WTC11 (cell line): ENCODE measurements around the gene NEDD8. TPM values are rescaled to one million over a fixed set of nuclear protein-coding genes. Genes with fewer than 3 reads are reported as not detected.

Experiments used
- ATAC-seq: fragments of 200-7000 bp; cut with Tn5 transposase; 2 replicates; pipeline ENCODE4 v1.10.0; 2021; ENCODE audit warnings: mild to moderate bottlenecking, moderate library complexity
- CTCF ChIA-PET: fragments of 300-600 bp; sonication (Branson Sonifier 250); formaldehyde crosslinking; loops from one replicate; lab custom pipeline; 2021; ENCODE audit warnings: antibody characterized with exemption; lab: Charles Lee
- POLR2A ChIA-PET: fragments of 350-600 bp; sonication (Branson Sonifier 250); formaldehyde crosslinking; loops from one replicate; lab custom pipeline; 2021; ENCODE audit warnings: antibody characterized with exemption; lab: Charles Lee
- DNase-seq: peaks from one replicate; pipeline ENCODE4 v3.0.0; 2021; ENCODE audit warnings: low spot score
- H3K27ac Mint-ChIP-seq: 2 replicates; pipeline ENCODE4 v1.8.0; 2021; ENCODE audit warnings: mixed read lengths
- H3K27me3 Mint-ChIP-seq: 2 replicates; pipeline ENCODE4 v1.8.0; 2021; ENCODE audit warnings: low read depth, mild to moderate bottlenecking, moderate library complexity, mixed read lengths
- H3K36me3 Mint-ChIP-seq: 2 replicates; pipeline ENCODE4 v1.8.0; 2021; ENCODE audit warnings: mixed read lengths
- H3K4me1 Mint-ChIP-seq: 2 replicates; pipeline ENCODE4 v1.8.0; 2022; ENCODE audit warnings: mixed read lengths
- H3K4me3 Mint-ChIP-seq: 2 replicates; pipeline ENCODE4 v1.8.0; 2021; ENCODE audit warnings: mild to moderate bottlenecking, moderate library complexity, mixed read lengths
- H3K9me3 Mint-ChIP-seq: 2 replicates; pipeline ENCODE4 v1.8.0; 2021; ENCODE audit warnings: mixed read lengths
- CBFB ChIP-seq: sonication (generic); formaldehyde crosslinking; IDR thresholded peaks from 2 replicates; pipeline ENCODE4 v1.8.1; 2022; ENCODE audit warnings: mild to moderate bottlenecking, low read depth, missing genetic modification reagents
- CREB1 ChIP-seq: sonication (generic); formaldehyde crosslinking; IDR thresholded peaks from 2 replicates; pipeline ENCODE4 v1.8.0; 2023; ENCODE audit warnings: mild to moderate bottlenecking, missing genetic modification reagents
- FOXJ3 ChIP-seq: sonication (generic); formaldehyde crosslinking; IDR thresholded peaks from 2 replicates; pipeline ENCODE4 v1.9.0; 2021; ENCODE audit warnings: missing genetic modification reagents, mild to moderate bottlenecking, borderline replicate concordance
- HMGA2 ChIP-seq: fragments of 250-450 bp; sonication (Bioruptor Pico); IDR thresholded peaks from 2 replicates; pipeline ENCODE4 v1.4.0; 2021; ENCODE audit warnings: mild to moderate bottlenecking, moderate library complexity
- JAZF1 ChIP-seq: fragments of 250-450 bp; sonication (Bioruptor Pico); IDR thresholded peaks from 2 replicates; pipeline ENCODE4 v1.9.0; 2021; ENCODE audit warnings: moderate library complexity, mild to moderate bottlenecking, inconsistent platforms
- MXD4 ChIP-seq: fragments of 250-450 bp; sonication (Bioruptor Pico); IDR thresholded peaks from 2 replicates; pipeline ENCODE4 v1.8.0; 2021; ENCODE audit warnings: mild to moderate bottlenecking, moderate library complexity, borderline replicate concordance
- NFE2L1 ChIP-seq: sonication (generic); formaldehyde crosslinking; IDR thresholded peaks from 2 replicates; pipeline ENCODE4 v1.8.1; 2023; ENCODE audit warnings: missing genetic modification reagents
- SMAD4 ChIP-seq: sonication (generic); formaldehyde crosslinking; IDR thresholded peaks from 2 replicates; pipeline ENCODE4 v1.8.0; 2022; ENCODE audit warnings: mild to moderate bottlenecking, missing genetic modification reagents
- ZBTB21 ChIP-seq: sonication (generic); formaldehyde crosslinking; IDR thresholded peaks from 2 replicates; pipeline ENCODE4 v1.8.1; 2023; ENCODE audit warnings: mild to moderate bottlenecking, missing genetic modification reagents, borderline replicate concordance
- ZNF219 ChIP-seq: sonication (generic); formaldehyde crosslinking; IDR thresholded peaks from 2 replicates; pipeline ENCODE4 v1.8.0; 2023; ENCODE audit warnings: missing genetic modification reagents, mild to moderate bottlenecking, borderline replicate concordance
- ZNF232 ChIP-seq: sonication (generic); formaldehyde crosslinking; IDR thresholded peaks from 2 replicates; pipeline ENCODE4 v1.8.0; 2022; ENCODE audit warnings: mild to moderate bottlenecking, missing genetic modification reagents
- total RNA-seq: library from RNA; stranded (reverse); gene quantifications from 3 replicates; pipeline ENCODE4 v1.2.3, GENCODE V29; 2021
- TF ChIP-seq, protein P1 (sequence below): fragments of 250-450 bp; sonication (Bioruptor Pico); IDR thresholded peaks from 2 replicates; pipeline ENCODE4 v1.9.0; 2021; ENCODE audit warnings: mild to moderate bottlenecking, borderline replicate concordance
- TF ChIP-seq, protein P2 (sequence below): sonication (generic); formaldehyde crosslinking; IDR thresholded peaks from 2 replicates; pipeline ENCODE4 v1.8.0; 2023; ENCODE audit warnings: missing genetic modification reagents
- TF ChIP-seq, protein P3 (sequence below): fragments of 250-450 bp; sonication (Bioruptor Pico); IDR thresholded peaks from 2 replicates; pipeline ENCODE4 v1.9.0; 2021; ENCODE audit warnings: mild to moderate bottlenecking
- TF ChIP-seq, protein P4 (sequence below): sonication (generic); formaldehyde crosslinking; IDR thresholded peaks from 2 replicates; pipeline ENCODE4 v1.8.1; 2023; ENCODE audit warnings: mild to moderate bottlenecking, missing genetic modification reagents, moderate library complexity
- TF ChIP-seq, protein P5 (sequence below): sonication (generic); formaldehyde crosslinking; IDR thresholded peaks from 2 replicates; pipeline ENCODE4 v1.8.1; 2022; ENCODE audit warnings: low read depth, mild to moderate bottlenecking, moderate library complexity, missing genetic modification reagents, borderline replicate concordance
- TF ChIP-seq, protein P6 (sequence below): sonication (generic); formaldehyde crosslinking; IDR thresholded peaks from 2 replicates; pipeline ENCODE4 v1.8.0; 2022; ENCODE audit warnings: missing genetic modification reagents

The NEDD8 gene
- total RNA-seq, 1 experiment from 2014 or later: 233 TPM

DNA sequence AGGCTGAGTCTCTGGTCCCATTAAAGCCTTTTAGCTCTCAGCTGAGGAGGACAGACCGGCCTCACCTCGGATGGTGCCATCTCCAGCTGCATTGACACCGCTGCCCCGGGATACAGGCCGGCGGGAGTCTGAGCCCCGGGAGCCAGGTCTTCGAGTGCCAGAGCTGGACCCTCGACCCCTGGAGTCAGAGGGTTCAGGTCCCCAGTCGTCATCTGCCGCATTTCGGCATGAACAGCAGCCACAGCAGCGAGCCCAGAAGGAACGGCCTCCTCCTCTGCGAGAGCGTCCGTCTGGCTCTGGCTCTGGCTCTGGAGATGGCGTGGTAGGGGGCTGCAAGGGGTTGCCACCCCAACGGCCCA, 29.8 kb upstream of the NEDD8 start:
- no peak overlapping the region for H3K27ac Mint-ChIP-seq
- ChIA-PET CTCF (interaction anchor here (1.0 to 2.6 kb wide), 4 partner anchors 9 to 49 kb away, joined by 3 to 17 read pairs (median 6); partner anchors contain the start of genes RABGGTA and TINF2), POLR2A (interaction anchor here (0.9 kb wide), 1 partner anchor 9 kb away, joined by 5 read pairs; the partner anchor contains the start of gene RABGGTA)

DNA sequence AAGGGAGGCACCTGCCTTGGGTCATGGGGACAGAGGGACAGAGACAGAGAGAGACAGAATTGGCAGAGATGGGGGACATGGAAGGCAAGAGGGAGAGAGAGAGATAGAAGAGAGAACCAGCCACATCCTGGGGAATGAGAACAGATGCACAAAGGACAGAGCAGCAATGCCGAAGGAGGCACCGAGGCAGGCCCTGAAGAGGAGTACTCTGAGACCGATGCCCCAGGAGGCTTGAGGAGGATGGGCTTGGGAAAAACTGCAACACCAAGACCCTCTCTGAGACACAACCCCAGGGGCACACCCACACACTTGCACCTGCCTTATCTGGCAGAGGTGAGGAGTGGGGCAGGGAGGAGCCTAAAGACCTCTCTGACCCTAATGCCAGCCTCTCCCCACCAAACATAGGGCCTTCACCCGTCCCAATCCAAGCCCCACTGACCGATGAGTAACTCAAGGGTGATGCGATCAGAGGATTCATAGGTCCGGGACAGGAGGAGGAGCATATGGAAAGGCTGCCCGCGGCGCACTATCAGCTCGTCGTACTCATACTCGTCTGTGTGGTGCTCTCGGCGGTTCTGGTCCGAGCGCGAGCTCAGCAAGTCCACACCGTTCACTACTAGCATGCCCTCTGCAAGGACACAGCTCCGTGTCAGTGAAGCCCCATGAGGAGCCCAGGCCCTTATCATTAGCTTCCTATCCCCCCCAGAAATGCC, 29.2 kb upstream of the NEDD8 start:
- ATAC-seq: no peak
- H3K27me3 Mint-ChIP-seq: no peaks in the 10 kb centered on the region
- H3K4me1 Mint-ChIP-seq: no peaks in the 10 kb centered on the region
- no peaks in the 10 kb centered on the region for H3K36me3 Mint-ChIP-seq
- DNase-seq: no peak
- H3K27ac Mint-ChIP-seq: no peak overlapping the region
- POLR2A ChIA-PET: no interaction called here
- no peak overlapping the region for H3K4me3 Mint-ChIP-seq
- CTCF ChIA-PET: interaction anchor here (0.6 to 2.6 kb wide), 4 partner anchors 18 to 139 kb away, joined by 3 to 17 read pairs (median 4); partner anchors contain the start of gene TINF2
- H3K9me3 Mint-ChIP-seq: no peaks in the 10 kb centered on the region
- TF ChIP-seq ZBTB21: no peak
- no peak for TF ChIP-seq SMAD4 (CRISPR knock-in tag)
- no peak for TF ChIP-seq FOXJ3
- TF ChIP-seq MXD4 (CRISPR knock-in tag): no peak
- TF ChIP-seq ZNF232: no peak
- no peak for TF ChIP-seq ZNF219 (CRISPR knock-in tag)
- TF ChIP-seq, protein P1, sequence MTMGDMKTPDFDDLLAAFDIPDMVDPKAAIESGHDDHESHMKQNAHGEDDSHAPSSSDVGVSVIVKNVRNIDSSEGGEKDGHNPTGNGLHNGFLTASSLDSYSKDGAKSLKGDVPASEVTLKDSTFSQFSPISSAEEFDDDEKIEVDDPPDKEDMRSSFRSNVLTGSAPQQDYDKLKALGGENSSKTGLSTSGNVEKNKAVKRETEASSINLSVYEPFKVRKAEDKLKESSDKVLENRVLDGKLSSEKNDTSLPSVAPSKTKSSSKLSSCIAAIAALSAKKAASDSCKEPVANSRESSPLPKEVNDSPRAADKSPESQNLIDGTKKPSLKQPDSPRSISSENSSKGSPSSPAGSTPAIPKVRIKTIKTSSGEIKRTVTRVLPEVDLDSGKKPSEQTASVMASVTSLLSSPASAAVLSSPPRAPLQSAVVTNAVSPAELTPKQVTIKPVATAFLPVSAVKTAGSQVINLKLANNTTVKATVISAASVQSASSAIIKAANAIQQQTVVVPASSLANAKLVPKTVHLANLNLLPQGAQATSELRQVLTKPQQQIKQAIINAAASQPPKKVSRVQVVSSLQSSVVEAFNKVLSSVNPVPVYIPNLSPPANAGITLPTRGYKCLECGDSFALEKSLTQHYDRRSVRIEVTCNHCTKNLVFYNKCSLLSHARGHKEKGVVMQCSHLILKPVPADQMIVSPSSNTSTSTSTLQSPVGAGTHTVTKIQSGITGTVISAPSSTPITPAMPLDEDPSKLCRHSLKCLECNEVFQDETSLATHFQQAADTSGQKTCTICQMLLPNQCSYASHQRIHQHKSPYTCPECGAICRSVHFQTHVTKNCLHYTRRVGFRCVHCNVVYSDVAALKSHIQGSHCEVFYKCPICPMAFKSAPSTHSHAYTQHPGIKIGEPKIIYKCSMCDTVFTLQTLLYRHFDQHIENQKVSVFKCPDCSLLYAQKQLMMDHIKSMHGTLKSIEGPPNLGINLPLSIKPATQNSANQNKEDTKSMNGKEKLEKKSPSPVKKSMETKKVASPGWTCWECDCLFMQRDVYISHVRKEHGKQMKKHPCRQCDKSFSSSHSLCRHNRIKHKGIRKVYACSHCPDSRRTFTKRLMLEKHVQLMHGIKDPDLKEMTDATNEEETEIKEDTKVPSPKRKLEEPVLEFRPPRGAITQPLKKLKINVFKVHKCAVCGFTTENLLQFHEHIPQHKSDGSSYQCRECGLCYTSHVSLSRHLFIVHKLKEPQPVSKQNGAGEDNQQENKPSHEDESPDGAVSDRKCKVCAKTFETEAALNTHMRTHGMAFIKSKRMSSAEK (CRISPR knock-in tag): no peak
- no peak for TF ChIP-seq JAZF1 (CRISPR knock-in tag)

More for the DNA sequence above, 29.8 kb upstream of the NEDD8 start:
- H3K4me1 Mint-ChIP-seq: no peaks in the 10 kb centered on the region
- TF ChIP-seq JAZF1 (CRISPR knock-in tag) (no peak), ZBTB21 (no peak), SMAD4 (CRISPR knock-in tag) (no peak), MXD4 (CRISPR knock-in tag) (no peak), HMGA2 (CRISPR knock-in tag) (no peak), NFE2L1 (CRISPR knock-in tag) (no peak), CREB1 (CRISPR knock-in tag) (no peak), CBFB (CRISPR knock-in tag) (no peak)
- TF ChIP-seq, protein P2, sequence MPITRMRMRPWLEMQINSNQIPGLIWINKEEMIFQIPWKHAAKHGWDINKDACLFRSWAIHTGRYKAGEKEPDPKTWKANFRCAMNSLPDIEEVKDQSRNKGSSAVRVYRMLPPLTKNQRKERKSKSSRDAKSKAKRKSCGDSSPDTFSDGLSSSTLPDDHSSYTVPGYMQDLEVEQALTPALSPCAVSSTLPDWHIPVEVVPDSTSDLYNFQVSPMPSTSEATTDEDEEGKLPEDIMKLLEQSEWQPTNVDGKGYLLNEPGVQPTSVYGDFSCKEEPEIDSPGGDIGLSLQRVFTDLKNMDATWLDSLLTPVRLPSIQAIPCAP (CRISPR knock-in tag): no peak
- TF ChIP-seq, protein P3, sequence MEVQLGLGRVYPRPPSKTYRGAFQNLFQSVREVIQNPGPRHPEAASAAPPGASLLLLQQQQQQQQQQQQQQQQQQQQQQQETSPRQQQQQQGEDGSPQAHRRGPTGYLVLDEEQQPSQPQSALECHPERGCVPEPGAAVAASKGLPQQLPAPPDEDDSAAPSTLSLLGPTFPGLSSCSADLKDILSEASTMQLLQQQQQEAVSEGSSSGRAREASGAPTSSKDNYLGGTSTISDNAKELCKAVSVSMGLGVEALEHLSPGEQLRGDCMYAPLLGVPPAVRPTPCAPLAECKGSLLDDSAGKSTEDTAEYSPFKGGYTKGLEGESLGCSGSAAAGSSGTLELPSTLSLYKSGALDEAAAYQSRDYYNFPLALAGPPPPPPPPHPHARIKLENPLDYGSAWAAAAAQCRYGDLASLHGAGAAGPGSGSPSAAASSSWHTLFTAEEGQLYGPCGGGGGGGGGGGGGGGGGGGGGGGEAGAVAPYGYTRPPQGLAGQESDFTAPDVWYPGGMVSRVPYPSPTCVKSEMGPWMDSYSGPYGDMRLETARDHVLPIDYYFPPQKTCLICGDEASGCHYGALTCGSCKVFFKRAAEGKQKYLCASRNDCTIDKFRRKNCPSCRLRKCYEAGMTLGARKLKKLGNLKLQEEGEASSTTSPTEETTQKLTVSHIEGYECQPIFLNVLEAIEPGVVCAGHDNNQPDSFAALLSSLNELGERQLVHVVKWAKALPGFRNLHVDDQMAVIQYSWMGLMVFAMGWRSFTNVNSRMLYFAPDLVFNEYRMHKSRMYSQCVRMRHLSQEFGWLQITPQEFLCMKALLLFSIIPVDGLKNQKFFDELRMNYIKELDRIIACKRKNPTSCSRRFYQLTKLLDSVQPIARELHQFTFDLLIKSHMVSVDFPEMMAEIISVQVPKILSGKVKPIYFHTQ (CRISPR knock-in tag): no peak
- TF ChIP-seq, protein P4, sequence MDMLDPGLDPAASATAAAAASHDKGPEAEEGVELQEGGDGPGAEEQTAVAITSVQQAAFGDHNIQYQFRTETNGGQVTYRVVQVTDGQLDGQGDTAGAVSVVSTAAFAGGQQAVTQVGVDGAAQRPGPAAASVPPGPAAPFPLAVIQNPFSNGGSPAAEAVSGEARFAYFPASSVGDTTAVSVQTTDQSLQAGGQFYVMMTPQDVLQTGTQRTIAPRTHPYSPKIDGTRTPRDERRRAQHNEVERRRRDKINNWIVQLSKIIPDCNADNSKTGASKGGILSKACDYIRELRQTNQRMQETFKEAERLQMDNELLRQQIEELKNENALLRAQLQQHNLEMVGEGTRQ: no peak
- TF ChIP-seq, protein P5, sequence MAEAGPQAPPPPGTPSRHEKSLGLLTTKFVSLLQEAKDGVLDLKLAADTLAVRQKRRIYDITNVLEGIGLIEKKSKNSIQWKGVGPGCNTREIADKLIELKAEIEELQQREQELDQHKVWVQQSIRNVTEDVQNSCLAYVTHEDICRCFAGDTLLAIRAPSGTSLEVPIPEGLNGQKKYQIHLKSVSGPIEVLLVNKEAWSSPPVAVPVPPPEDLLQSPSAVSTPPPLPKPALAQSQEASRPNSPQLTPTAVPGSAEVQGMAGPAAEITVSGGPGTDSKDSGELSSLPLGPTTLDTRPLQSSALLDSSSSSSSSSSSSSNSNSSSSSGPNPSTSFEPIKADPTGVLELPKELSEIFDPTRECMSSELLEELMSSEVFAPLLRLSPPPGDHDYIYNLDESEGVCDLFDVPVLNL: no peak
- TF ChIP-seq, protein P6, sequence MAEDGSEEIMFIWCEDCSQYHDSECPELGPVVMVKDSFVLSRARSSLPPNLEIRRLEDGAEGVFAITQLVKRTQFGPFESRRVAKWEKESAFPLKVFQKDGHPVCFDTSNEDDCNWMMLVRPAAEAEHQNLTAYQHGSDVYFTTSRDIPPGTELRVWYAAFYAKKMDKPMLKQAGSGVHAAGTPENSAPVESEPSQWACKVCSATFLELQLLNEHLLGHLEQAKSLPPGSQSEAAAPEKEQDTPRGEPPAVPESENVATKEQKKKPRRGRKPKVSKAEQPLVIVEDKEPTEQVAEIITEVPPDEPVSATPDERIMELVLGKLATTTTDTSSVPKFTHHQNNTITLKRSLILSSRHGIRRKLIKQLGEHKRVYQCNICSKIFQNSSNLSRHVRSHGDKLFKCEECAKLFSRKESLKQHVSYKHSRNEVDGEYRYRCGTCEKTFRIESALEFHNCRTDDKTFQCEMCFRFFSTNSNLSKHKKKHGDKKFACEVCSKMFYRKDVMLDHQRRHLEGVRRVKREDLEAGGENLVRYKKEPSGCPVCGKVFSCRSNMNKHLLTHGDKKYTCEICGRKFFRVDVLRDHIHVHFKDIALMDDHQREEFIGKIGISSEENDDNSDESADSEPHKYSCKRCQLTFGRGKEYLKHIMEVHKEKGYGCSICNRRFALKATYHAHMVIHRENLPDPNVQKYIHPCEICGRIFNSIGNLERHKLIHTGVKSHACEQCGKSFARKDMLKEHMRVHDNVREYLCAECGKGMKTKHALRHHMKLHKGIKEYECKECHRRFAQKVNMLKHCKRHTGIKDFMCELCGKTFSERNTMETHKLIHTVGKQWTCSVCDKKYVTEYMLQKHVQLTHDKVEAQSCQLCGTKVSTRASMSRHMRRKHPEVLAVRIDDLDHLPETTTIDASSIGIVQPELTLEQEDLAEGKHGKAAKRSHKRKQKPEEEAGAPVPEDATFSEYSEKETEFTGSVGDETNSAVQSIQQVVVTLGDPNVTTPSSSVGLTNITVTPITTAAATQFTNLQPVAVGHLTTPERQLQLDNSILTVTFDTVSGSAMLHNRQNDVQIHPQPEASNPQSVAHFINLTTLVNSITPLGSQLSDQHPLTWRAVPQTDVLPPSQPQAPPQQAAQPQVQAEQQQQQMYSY (CRISPR knock-in tag): no peak
- TF ChIP-seq, all 79 proteins: peak for 0
- Mint-ChIP-seq H3K9me3 (no peaks in the 10 kb centered on the region), H3K27me3 (no peaks in the 10 kb centered on the region), H3K36me3 (no peaks in the 10 kb centered on the region), H3K4me3 (no peak overlapping the region)
- no peak for DNase-seq
- ATAC-seq: no peak
